C4-2B (cell line): ENCODE measurements around the gene MAGI2.

Experiments used
- CTCF ChIP-seq: fragments of 450-650 bp; conservative IDR thresholded peaks from 2 replicates; pipeline ENCODE4 v1.5.1; 2017; ENCODE audit warnings: mild to moderate bottlenecking
- ZFX ChIP-seq: fragments of 450-650 bp; IDR thresholded peaks from 2 replicates; pipeline ENCODE4 v1.6.1; 2017

GRCh38 chr7:79377097-79377496 lies 76.4 kb downstream of the MAGI2 start:
- no peak for TF ChIP-seq CTCF
- no peak for TF ChIP-seq ZFX
